HG03060 (cell line): ENCODE measurements around the gene KLHL21.
"Not testable (repeated sequence)": the region's sequence is repeated elsewhere in the genome, so short reads cannot be mapped to it uniquely, and the experiment has no call there.

ENCODE experiments used
- ATAC-seq: cut with Tn5 transposase; IDR thresholded peaks from one replicate; pipeline ENCODE4 v1.9.1; 2021; ENCODE audit warnings: low read depth, moderate number of reproducible peaks; ENCODE audit not compliant: unreplicated experiment

The KLHL21 gene

GRCh38 chr1:6601049-6601922 lies 1.4 kb downstream of the KLHL21 start:
- no peak for ATAC-seq

GRCh38 chr1:6600410-6601048 lies 2.1 kb downstream of the KLHL21 start:
- ATAC-seq = no peak

- not testable (repeated sequence) for ATAC-seq
Observed at GRCh38 chr1:6599991-6600390, 2.7 kb downstream of the KLHL21 start.

GRCh38 chr1:6599141-6599975 lies 3.3 kb downstream of the KLHL21 start:
- ATAC-seq = no peak

GRCh38 chr1:6597777-6598131 lies 4.9 kb downstream of the KLHL21 start:
- no peak for ATAC-seq

GRCh38 chr1:6596886-6597776 lies 5.5 kb downstream of the KLHL21 start:
- ATAC-seq = no peak

- ATAC-seq = no peak
Observed at GRCh38 chr1:6596351-6596750, 6.3 kb downstream of the KLHL21 start.

- ATAC-seq = no peak
Observed at GRCh38 chr1:6594977-6595740, 7.5 kb downstream of the KLHL21 start.

GRCh38 chr1:6593810-6594209 lies 8.9 kb downstream of the KLHL21 start:
- no peak for ATAC-seq

GRCh38 chr1:6592865-6593593 lies 9.6 kb downstream of the KLHL21 start:
- no peak for ATAC-seq

- no peak for ATAC-seq
Observed at GRCh38 chr1:6592441-6592840, 10.2 kb downstream of the KLHL21 start.

- no peak for ATAC-seq
Observed at GRCh38 chr1:6591644-6592043, 11.0 kb downstream of the KLHL21 start.

- no peak for ATAC-seq
Observed at GRCh38 chr1:6591222-6591621, 11.4 kb downstream of the KLHL21 start.

GRCh38 chr1:6590046-6590445 lies 12.6 kb downstream of the KLHL21 start:
- ATAC-seq = no peak

- ATAC-seq = no peak
Observed at GRCh38 chr1:6588893-6589520, 13.7 kb downstream of the KLHL21 start.

GRCh38 chr1:6588128-6588892 lies 14.4 kb downstream of the KLHL21 start:
- no peak for ATAC-seq

GRCh38 chr1:6587261-6588005 lies 15.2 kb downstream of the KLHL21 start:
- ATAC-seq = no peak
